Stromal cell of bone marrow (primary cell): ENCODE results near the gene STK32B.

Experiments
- DNase-seq: peaks from one replicate; pipeline ENCODE4 v3.0.0-alpha.2; 2012; ENCODE audit warnings: low read depth

STK32B gene

DNA sequence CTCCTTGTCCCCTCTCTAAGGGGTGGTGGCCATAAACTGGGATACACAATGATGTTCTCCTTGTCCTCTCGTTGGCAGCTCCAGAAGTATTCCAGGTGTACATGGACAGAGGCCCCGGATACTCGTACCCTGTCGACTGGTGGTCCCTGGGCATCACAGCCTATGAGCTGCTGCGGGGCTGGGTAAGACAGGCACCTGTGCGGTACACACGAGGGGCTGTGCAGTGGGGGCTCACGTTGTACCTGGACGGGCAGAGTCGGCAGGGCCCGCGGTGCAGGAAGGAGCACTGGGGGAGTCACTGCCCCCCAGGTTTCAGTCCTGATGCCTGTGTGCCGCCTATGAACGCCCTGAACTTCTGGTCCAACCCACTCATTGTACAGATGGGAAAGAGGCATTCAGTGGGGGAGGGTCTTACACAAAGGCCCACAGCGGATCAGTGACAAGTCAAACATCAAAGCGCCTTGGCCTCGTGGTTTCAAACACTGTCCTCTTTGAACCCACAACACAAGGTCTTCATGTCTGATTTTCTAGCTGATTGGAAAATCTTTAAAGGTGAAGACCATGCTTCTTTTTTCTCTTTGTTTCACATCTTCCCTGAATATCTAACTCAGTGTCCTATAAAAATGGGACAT, 395.4 kb downstream of the STK32B start:
- DNase-seq = no peak

DNA sequence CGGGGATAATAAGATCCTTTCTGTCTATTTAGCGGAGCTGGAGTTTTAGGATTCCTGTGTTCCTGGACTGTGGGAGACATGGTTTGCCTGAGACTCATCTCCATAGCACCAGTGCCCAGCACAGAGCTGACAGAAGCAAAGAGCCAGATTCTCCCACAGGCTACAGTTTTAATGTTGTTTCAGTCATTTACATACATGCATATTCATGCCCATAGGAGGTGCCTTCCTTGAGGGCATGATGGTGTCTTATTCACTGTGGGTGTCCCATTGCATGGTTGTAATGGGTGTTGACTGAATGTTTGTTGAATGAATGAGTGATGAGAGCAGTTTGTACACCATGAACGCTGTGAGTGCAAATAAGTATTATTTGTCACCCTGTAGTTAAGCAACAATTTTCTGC, 396.5 kb downstream of the STK32B start:
- DNase-seq = no peak

DNA sequence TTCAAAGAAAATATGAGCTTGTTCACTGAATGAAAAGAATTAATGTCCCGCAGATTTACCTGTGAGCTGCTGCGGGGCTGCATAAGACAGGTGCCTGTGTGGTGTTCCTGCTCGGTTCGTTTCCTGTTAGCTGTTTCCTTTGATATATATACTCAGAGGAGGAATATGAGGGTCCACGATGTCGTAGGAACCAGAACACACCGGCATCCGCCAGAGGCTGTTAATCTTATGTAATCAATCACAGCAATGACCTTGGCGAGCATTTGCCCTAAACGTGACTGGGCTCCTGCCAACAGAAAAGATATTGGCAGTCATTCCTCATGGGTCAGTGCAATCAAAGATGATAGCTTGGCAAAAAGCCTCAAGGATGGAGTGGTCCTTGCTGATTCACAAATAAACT, 396.9 kb downstream of the STK32B start:
- no peak for DNase-seq

DNA sequence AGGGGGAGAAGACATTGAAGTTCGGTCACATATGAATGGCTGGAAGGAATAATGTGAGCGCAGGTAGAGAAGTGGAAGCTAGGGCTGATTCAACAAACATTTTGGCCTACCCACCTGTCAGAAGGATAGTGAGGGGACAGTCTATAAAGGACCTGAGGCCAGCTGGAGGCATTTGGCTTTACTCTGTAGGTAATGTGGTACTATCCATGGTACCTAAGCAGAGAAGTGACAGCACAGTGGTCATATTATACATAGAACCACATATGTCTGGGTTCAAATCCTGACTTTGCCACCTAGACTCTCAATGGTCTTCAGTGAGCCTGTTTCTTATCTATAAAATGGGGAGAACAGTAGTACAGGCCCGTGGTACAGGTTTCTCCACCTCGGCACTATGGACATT, 400.0 kb downstream of the STK32B start:
- DNase-seq = no peak

DNA sequence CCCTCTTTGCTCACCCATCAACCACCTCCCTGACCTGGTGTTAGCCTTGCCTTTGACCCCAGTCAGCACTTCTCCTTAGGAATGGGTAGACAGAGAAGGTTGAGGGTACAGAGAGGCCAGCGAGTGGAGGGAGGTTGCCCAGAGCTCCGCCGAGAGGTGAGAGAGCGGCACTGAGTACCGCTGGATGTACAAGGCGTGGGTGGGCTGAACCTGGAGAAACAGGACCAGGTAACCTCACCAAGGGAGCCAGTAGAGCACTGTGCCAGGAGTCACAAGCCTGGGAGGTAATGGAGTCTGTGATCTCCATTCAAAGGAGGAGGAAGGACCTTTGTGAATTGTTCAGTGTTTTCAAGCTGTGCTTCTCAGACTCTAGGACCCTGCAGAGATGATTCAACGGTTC, 400.9 kb downstream of the STK32B start:
- DNase-seq = no peak

DNA sequence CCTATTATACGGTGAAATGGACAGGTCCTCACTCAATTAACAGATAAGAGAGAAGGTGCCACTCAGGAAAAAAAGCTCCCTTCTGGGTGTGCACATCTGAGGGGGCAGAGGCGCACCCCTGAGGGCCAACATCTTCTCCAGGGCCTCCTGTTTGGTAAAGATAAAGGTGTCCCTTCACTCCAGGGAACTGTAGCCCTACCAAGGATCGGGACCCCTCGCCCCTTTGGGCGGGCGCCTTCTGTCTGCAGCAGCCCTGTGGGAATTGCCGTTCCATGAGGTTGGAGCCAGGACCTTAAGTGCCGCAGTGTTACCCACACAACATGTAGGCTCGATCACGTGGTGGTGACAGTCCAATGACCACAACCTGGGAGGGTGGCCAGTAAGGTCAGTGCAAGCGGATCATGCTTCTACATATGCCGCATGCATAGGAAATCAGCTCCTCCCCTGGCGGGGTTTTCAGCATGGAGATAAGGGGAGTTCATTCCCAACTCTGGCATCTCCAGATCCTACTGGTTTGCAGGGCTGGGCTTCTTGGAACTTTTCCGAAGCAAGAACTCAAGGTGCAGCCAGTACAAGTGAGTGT, 403.8 kb downstream of the STK32B start:
- no peak for DNase-seq

DNA sequence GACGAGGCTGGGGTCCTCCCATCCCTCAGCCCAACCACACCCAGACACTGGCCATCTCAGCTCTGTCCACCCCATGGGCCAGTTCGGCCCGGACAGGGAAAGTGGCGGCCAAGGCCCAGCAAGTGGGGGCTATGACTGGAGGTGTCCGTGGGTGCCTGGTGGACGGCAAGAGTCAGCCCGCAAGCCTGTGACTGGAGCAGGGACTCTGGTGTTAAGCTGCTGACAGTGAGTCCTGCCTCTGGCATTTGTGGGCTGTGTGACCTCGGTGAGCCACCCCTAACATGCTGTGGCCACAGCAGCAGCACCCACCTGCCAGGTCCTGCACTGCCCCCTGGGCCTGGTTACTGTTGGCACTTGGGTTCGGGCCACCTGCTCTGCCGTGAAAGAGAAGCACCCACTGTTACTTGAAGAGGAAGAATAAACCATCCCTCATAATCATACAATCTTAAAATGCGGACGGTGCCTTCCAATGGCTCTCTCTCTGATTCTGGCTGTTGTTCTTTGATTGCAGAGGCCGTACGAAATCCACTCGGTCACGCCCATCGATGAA, 405.1 kb downstream of the STK32B start:
- no peak for DNase-seq

DNA sequence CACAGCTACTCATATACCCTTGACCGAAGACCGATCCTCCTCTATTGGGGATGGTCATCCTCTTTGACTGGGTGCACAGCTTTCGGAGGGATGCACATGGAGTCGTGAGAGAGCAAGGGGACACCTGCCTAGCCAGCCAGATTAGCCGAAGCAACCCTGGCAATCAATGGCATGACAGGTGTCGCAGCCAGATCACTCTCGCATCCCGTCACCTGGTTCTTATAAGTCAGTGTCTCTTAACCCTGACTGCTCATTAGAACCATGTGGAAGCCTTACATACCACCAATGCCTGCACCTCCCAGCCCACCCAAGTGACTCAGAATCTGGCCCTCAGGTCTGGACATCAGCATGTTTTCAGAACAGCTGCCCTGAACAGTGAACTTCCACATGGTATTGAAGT, 407.4 kb downstream of the STK32B start:
- no peak for DNase-seq

DNA sequence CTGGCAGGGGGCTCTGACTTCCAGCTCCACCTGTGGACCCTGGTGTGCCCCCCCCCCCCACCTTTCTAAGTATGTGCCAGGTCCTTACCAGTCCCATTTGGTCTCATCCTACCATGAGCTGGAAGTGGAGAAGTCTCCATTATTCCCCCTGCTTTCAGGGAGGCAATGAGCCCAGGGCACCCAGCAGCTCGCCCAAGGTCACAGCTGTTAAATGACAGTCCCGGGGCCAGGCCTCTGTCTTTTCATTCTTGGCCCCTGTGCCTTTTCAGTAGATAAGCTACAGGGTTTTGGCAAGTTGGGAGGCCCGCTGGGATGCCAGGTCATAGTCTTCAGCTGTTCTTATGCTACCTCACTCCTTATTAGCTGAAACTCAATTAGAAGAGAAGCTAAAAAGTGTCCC, 408.0 kb downstream of the STK32B start:
- no peak for DNase-seq

DNA sequence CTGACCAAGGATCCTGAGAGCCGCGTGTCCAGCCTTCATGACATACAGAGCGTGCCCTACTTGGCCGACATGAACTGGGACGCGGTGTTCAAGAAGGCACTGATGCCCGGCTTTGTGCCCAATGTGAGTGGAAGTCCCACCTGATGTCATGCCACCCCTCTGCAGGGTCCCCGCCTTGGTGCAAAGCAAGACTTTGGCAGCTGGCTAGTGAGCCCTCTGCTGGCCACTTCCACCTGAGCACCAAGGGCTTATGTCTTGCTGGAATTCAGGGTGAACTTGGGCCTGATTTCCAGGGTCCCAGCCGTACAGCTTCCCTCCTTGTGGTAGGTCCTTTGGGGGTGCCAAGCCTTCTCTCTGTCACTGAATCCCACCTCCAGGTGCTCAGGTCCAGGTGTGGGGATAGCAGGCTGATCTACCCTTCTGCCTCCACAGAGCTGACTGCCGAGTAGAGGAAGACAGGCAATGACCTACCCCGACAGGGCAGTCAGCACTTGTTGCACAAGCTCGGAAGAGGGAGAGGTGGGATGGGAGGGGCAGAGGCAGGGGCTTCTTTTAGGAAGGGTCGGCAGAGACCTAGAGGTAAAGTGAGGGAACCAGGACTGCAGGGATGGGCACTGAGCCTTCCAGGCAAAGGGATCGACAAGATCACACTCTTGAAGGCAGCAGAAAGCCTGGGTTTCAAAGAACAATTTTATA, 409.0 kb downstream of the STK32B start:
- peak; percentile 8 for DNase-seq

DNA sequence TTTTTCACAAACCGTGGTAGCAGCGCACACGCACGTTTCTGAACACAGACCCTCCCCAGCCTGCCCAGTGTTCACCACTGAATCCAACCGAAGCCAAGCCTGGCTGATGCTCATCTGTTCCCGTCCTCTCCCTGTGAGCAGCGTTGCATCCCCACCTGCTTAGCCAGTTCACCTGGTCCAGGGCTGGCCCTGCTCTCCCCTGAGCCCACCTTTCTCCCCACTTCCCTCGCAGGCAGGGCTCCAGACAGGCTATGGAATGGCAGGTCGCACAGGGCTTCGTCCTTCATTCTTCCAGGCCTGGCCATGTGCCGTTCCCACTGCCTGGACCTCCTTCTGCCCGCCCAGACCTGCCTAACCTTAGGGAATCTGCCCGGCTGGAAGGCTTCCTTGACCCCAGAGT, 410.2 kb downstream of the STK32B start:
- no peak for DNase-seq

DNA sequence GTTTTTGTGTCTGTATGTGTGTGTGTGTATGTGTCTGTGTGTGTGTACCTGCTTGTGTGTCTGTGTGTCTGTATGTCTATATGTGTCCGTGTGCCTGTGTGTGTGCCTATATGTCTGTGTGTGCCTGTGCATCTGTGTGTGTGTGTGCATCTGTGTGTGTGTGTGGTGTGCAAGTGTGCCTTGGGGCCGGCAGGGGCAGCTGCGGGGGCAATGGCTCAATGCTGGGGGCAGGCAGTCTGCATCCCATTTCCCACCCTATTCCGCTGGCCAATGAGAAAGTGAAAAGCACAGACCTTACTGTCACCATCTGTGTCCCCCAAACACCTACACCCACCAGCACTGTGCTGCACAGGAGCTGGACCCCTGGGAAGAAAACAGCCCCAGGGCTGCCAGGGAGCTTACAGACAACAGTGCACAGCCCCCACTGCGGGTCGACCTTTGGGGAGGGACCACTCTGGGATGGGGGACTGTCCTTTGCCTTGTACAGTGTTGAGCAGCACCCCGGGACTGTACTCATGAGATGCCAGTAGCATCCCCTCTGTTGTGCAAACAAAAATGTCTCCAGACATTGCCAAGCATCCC, 411.1 kb downstream of the STK32B start:
- DNase-seq = no peak

DNA sequence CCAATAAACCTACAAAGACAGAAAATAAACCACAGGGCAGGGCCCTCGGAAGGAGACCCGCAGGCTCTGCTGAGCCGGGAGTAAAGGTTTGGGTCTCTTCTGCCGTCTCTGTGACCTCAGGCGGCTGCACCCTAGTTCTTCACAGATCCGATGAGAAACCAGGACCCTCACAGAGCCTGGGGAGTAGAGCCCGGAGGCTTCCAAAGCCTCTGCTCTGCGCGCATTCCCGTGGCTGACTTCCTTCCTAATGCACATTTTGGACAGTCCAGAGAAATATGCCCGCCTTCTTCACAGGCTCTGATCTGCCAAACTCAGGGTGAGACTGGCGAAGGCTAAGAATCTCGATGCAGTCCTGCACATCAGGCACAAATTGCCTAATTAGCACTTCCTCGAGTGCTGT, 411.6 kb downstream of the STK32B start:
- no peak for DNase-seq

DNA sequence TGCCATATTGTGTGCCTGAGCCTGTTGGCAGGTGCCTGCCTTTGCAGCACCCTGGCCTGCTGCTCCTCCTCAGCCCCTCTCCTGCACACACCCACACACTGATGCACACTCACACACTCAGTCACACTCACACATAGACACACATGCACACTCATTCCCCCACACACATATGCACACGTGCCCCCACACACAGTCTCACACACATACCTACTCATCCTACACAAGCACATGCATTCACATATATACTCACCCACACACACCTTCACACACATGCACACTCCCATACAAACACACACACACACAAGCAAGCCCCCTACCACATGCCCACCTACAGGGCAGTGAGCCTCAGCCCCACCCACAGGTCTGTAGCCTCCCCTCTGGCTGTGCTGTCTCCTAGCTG, 412.1 kb downstream of the STK32B start:
- DNase-seq = no peak

DNA sequence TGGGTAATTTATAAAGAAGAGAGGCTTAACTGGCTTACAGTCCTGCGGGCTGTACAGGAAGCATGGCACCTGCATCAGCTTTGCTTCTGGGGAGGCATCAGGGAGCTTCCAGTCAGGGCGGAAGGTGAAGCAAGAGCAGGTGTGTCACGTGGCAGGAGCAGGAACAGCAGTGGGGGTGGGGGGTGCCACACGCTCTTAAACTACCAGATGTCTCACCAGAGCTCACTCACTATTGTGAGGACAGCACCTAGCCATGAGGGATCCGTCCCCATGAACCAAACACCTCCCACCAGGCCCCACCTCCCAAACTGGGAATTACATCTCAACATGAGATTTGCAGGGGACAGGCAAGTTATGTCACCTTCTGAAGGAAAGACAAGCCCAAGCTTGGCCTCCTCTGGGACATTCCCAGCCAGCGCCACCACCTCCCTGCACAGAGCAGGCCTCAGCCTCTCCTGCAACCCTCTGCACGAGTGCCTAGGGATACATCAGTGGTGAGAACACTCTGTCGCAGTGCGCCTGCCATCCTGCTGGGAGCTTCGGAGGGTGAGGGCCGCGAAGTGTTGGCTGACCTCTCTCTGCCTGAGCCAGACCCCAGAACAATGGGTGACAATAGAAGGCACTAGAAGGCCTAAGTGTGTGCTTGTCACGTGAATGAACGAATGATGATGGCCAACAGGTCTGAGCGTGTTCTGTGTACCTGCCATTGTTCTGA, 412.8 kb downstream of the STK32B start:
- no peak for DNase-seq

DNA sequence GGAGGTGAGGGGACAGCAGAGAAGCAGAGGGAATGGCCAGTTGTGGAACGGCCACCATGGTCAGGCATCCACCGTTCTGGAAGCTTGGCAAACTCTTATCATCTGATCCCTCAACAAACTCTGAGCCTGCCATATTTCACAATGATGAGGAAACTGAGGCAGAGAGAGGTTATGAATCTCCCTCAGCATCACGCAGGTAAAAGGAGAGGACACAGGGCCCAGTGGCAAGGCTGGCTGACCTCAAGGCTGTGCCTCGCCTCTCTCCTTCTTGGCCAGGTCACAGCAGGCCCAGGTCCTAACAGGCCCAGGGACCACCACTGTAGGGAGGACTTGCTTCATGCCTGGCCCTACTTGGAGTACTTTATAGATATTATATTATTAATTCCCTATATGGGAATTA, 414.2 kb downstream of the STK32B start:
- DNase-seq = no peak

DNA sequence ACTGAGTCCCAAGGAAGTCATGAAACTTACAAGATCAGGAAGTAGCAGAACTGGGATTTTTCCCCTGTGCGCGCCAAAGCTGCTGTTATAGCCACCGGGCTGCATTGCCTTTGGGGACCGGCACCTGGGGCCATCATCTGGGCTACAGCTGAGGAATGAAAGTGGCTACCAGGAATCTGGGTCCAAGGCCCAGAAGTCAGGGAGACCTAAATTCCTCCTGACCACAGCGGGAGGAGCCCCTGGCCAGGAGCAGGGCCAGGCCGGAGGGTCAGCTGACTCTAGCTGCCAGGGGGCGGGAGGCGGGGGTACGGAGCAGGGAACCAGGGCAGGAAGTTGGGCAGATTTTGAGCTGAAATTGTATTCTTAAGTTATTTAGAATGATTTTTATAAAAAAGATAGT, 414.7 kb downstream of the STK32B start:
- DNase-seq = no peak

DNA sequence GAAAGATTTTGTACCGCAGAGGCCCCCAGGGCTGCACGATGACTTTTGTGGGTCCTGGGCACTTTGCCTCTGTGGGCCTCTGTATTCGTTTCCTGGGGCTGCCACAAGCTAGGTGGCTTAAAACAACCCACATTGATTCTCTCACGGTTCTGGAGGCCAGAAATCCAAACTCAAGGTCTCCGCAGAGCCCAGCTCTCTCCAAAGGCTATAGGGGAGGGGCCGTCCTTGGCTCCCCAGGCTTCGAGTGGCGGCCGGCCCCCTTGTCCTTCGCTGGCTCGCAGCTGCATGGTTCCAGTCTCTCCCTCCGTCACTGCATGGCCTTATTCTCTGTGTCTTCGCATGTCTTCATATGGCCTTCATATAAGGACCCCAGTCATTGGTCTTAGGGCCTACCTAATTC, 415.8 kb downstream of the STK32B start:
- DNase-seq = no peak

DNA sequence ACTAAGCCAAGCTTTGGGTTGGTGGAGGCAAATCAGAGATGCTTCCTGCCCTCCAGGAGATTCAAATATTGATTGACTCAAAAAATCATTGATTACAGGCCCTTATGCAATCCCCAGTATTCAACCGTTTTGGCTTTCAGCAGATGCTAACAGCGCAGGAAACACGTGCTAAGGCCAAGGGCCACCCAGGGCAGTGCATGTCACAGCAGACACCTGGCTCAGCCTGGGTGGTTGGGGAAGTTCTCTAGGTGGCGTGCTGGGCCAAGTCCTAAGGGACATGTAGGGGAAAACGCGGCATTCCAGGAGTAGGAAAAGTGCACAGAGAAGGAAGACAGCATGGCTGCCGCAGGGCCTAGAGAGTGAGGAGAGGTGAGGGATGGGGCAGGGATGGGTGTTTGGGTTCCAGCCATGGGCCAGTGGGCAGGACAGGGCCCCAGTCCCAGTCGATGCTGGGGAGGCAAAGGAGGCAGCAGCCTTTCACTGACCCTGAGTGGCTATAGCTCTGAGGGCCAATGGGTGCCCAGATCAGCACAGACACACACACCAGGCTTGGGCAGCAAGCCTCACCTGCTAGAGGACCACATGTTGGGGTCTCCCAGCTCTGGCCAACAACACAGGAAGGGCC, 418.0 kb downstream of the STK32B start:
- no peak for DNase-seq

DNA sequence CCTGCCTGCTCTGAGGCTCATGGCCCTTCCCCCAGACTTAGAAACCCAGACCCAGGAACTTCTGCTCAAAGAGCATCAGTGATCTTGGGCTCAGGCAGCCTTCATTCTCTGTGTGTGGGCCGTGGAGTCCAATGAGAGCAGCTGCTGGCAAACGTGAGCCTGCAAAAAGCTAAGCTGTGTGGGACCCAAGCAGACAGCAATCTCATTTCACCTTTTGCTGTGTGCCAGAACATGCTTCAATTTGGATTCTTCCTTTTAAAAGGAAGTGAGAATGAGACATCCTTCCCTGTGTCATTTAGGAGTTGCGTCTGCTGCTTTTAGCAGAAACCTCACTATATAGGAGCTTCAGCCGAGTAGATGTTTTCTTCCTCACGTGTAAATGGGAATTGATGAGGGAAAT, 418.6 kb downstream of the STK32B start:
- no peak for DNase-seq

DNA sequence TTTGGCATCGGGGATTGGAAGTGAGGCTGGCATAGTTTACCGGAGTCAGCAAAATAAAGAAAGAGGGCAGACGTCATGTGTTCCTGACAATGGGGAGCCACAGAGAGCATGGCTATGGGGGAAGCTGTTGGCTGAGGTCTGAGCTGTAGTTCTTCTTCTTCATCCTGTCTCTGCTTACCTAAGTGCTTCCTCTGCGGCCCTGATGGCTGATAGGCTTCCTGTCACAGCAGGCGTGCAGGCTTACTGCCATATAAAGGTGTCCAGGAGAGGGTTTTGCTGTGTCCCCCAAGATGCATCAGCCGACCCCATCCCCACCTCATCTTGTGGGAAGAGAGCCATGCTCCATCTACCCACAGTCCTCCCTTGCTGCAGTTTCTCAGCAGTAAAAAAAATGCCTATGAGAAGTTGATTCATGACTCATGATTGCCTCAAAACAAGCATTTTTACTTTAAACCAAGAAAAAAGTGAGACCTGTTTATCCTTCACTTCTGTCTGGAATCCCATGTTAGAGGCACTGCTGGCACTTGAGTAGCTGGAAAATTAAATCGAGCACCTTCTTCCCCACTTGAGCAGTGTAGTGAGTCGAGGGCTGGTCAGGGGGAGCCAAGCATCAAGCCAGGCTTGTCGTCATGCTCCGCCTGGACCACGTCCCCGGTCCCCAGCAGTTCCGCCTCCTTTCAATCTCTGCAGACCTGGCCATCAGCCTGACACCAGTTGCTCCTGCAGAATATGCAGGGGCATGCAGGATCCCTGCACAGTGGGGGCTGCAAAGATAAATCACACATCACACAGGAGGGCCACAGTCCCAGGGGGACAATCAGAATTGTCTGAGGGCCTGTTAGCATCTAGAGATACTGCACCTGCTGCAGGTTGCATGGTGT, 419.3 kb downstream of the STK32B start:
- DNase-seq = peak; percentile 1
